GM12875 (cell line): ENCODE results near the gene CCDC87.

Source experiments
- H3K4me3 ChIP-seq: one replicate; pipeline ENCODE4 v1.5.1; 2011; ENCODE audit warnings: low read depth, low read length, control low read depth
- CTCF ChIP-seq: IDR thresholded peaks from 2 replicates; pipeline ENCODE4 v1.5.1; 2011; ENCODE audit warnings: low read depth, mild to moderate bottlenecking, control low read depth, inconsistent platforms, low read length, moderate library complexity, borderline replicate concordance; ENCODE audit not compliant: insufficient read depth

The CCDC87 gene

GRCh38 chr11:66625752-66626149, 32.9 kb upstream of the CCDC87 start:
- no peak for TF ChIP-seq CTCF
- H3K4me3 ChIP-seq, result no peak overlapping the region

- TF ChIP-seq CTCF, result no peak
- H3K4me3 ChIP-seq, result no peak overlapping the region
Observed at GRCh38 chr11:66625041-66625751, 32.3 kb upstream of the CCDC87 start.

DNA sequence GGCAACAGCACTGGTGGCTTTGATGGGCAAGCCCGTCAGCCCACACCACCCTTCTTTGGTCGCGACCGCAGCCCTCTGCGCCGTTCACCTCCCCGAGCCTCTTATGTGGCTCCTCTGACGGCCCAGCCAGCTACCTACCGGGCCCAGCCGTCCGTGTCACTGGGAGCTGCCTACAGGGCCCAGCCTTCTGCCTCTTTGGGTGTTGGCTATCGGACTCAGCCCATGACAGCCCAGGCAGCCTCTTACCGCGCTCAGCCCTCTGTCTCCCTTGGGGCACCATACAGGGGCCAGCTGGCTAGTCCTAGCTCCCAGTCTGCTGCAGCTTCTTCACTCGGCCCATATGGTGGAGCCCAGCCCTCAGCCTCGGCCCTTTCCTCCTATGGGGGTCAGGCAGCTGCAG, 31.6 kb upstream of the CCDC87 start:
- H3K4me3 ChIP-seq, result no peak overlapping the region
- TF ChIP-seq CTCF, result no peak

- no peak for TF ChIP-seq CTCF
- H3K4me3 ChIP-seq, result no peak overlapping the region
Observed at GRCh38 chr11:66619080-66619554, 26.3 kb upstream of the CCDC87 start.

GRCh38 chr11:66617155-66617834, 24.4 kb upstream of the CCDC87 start:
- no peak for TF ChIP-seq CTCF
- H3K4me3 ChIP-seq, result peak overlapping the region; percentile 99

- peak within 1 kb of the TSS; percentile 99 for H3K4me3 ChIP-seq
- no peak for TF ChIP-seq CTCF
Observed at GRCh38 chr11:66616379-66617154, 23.7 kb upstream of the CCDC87 start, which contains the start of gene RBM14. TSS of gene RBM14 (plus strand) at chr11:66616630. CDS start at chr11:66616721, 91 bp downstream.

DNA sequence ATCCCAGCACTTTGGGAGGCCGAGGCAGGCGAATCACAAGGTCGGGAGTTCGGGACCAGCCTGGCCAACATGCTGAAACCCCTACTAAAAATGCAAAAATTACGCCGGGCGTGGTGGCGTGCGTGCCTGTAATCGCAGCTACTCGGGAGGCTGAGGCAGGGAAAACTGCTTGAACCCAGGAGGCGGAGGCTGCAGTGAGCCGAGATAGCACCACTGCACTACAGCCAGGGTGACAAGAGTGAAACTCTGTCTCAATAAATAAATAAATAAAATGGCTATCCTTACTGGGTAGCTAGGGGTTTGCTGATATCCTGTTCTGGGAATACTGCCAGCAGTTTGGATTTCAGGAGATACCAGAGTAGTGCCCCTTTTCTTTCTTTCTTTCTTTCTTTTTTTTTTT, 21.2 kb upstream of the CCDC87 start:
- no peak overlapping the region for H3K4me3 ChIP-seq
- TF ChIP-seq CTCF, result no peak
